IMR-90 (cell line): ENCODE results near the gene DNTT. TPM values are rescaled to one million over a fixed set of nuclear protein-coding genes. Genes with fewer than 3 reads are reported as not detected.

ENCODE experiments used
- ATAC-seq: fragments of 200-7000 bp; cut with Tn5 transposase; 2 replicates; pipeline ENCODE4 v1.9.1; 2020; ENCODE audit warnings: low read depth, mild to moderate bottlenecking, moderate library complexity
- BruUV-seq: library from RNA; stranded (reverse); fragments of 400-500 nt; replicated peaks from 2 replicates; lab custom pipeline; 2021; lab: Mats Ljungman, UMichigan
- CTCF ChIA-PET: fragments of 300-600 bp; formaldehyde crosslinking; extraction: SDS; loops from one replicate; lab custom pipeline; 2021; ENCODE audit warnings: antibody characterized with exemption; lab: Yijun Ruan, JAX
- POLR2A ChIA-PET: fragments of 300-600 bp; sonication (Branson Sonifier 250); formaldehyde crosslinking; loops from one replicate; lab custom pipeline; 2022; ENCODE audit warnings: antibody characterized with exemption; ENCODE audit not compliant: unreplicated experiment; lab: Charles Lee
- DNase-seq: peaks from one replicate; pipeline ENCODE4 v3.0.0; 2013
- H2AFZ ChIP-seq: replicated peaks from 2 replicates; pipeline ENCODE3; 2013; ENCODE audit warnings: low read length, mild to moderate bottlenecking; ENCODE audit not compliant: poor library complexity
- H2AK5ac ChIP-seq: 2 replicates; pipeline ENCODE4 v1.6.1; 2013; ENCODE audit warnings: low read depth, low read length, inconsistent platforms
- H2AK9ac ChIP-seq: replicated peaks from 2 replicates; pipeline ENCODE3; 2013; ENCODE audit warnings: mild to moderate bottlenecking, low read depth, low read length, moderate library complexity; ENCODE audit not compliant: poor library complexity
- H2BK120ac ChIP-seq: 2 replicates; pipeline ENCODE4 v1.6.1; 2013; ENCODE audit warnings: low read depth, low read length, inconsistent platforms
- H2BK15ac ChIP-seq: 3 replicates; pipeline ENCODE4 v1.6.1; 2013; ENCODE audit warnings: low read depth, low read length, inconsistent platforms
- H2BK20ac ChIP-seq: 2 replicates; pipeline ENCODE4 v1.6.1; 2013; ENCODE audit warnings: low read depth, mild to moderate bottlenecking, inconsistent platforms, low read length, moderate library complexity
- H2BK5ac ChIP-seq: 2 replicates; pipeline ENCODE4 v1.6.1; 2013; ENCODE audit warnings: mild to moderate bottlenecking, low read depth, low read length, inconsistent platforms; ENCODE audit not compliant: poor library complexity, severe bottlenecking
- H3K14ac ChIP-seq: replicated peaks from 2 replicates; pipeline ENCODE4 v1.6.1; 2013; ENCODE audit warnings: low read depth, low read length, inconsistent platforms
- H3K18ac ChIP-seq: 2 replicates; pipeline ENCODE4 v1.6.1; 2013; ENCODE audit warnings: low read depth, low read length, control low read depth
- H3K23ac ChIP-seq: 2 replicates; pipeline ENCODE4 v1.6.1; 2013; ENCODE audit warnings: low read depth, low read length, inconsistent platforms
- H3K27ac ChIP-seq: 2 replicates; pipeline ENCODE4 v1.5.1; 2013; ENCODE audit warnings: mild to moderate bottlenecking, control low read depth, low read length; ENCODE audit not compliant: insufficient read depth
- H3K27me3 ChIP-seq: 2 replicates; pipeline ENCODE4 v1.6.1; 2013; ENCODE audit warnings: low read length; ENCODE audit not compliant: control insufficient read depth, insufficient read depth
- H3K36me3 ChIP-seq: 2 replicates; pipeline ENCODE4 v1.6.1; 2013; ENCODE audit warnings: low read length, mixed read lengths; ENCODE audit not compliant: control insufficient read depth, insufficient read depth
- H3K4ac ChIP-seq: 2 replicates; pipeline ENCODE4 v1.6.1; 2013; ENCODE audit warnings: low read depth, low read length, inconsistent platforms
- H3K4me1 ChIP-seq: 2 replicates; pipeline ENCODE4 v1.6.1; 2013; ENCODE audit warnings: low read length, mixed read lengths; ENCODE audit not compliant: control insufficient read depth, insufficient read depth
- H3K4me2 ChIP-seq: 2 replicates; pipeline ENCODE4 v1.6.1; 2013; ENCODE audit warnings: low read depth, mild to moderate bottlenecking, control low read depth, low read length, moderate library complexity
- H3K4me3 ChIP-seq: 2 replicates; pipeline ENCODE4 v1.5.1; 2013; ENCODE audit warnings: low read depth, mild to moderate bottlenecking, control low read depth, low read length, moderate library complexity; ENCODE audit not compliant: insufficient read depth
- H3K56ac ChIP-seq: 2 replicates; pipeline ENCODE4 v1.6.1; 2013; ENCODE audit warnings: low read length, inconsistent platforms; ENCODE audit not compliant: insufficient read depth; ENCODE audit errors: extremely low read depth
- H3K79me1 ChIP-seq, 2 experiments: 2 replicates each; pipeline ENCODE4 v1.6.1; 2013; ENCODE audit warnings: low read length in 2 of 2, inconsistent platforms in 1 of 2, low read depth in 1 of 2
- H3K9ac ChIP-seq: 2 replicates; pipeline ENCODE4 v1.6.1; 2013; ENCODE audit warnings: low read depth, low read length, control low read depth
- H3K9me1 ChIP-seq: 2 replicates; pipeline ENCODE4 v1.6.1; 2013; ENCODE audit warnings: low read length, inconsistent platforms; ENCODE audit not compliant: insufficient read depth
- H3K9me3 ChIP-seq: 2 replicates; pipeline ENCODE4 v1.6.1; 2013; ENCODE audit warnings: low read length; ENCODE audit not compliant: control insufficient read depth, insufficient read depth
- H4K20me1 ChIP-seq: 2 replicates; pipeline ENCODE4 v1.6.1; 2013; ENCODE audit warnings: low read length, inconsistent platforms; ENCODE audit not compliant: insufficient read depth
- H4K5ac ChIP-seq: 2 replicates; pipeline ENCODE4 v1.6.1; 2013; ENCODE audit warnings: mild to moderate bottlenecking, low read depth, low read length, control low read depth
- H4K8ac ChIP-seq, 2 experiments: 2 replicates each; pipeline ENCODE4 v1.6.1; 2013; ENCODE audit warnings: low read depth in 2 of 2, low read length in 2 of 2, control low read depth in 1 of 2, inconsistent platforms in 1 of 2
- H4K91ac ChIP-seq: 2 replicates; pipeline ENCODE4 v1.6.1; 2013; ENCODE audit warnings: low read depth, low read length, inconsistent platforms; ENCODE audit not compliant: insufficient read depth
- BHLHE40 ChIP-seq: fragments of 150-350 bp; IDR thresholded peaks from 2 replicates; pipeline ENCODE4 v1.6.1; 2016; ENCODE audit warnings: mild to moderate bottlenecking, low read depth, low read length
- CEBPB ChIP-seq: IDR thresholded peaks from 2 replicates; pipeline ENCODE4 v1.6.1; 2012; ENCODE audit warnings: low read depth, low read length, improper control_type of control experiment
- CHD1 ChIP-seq: IDR thresholded peaks from 2 replicates; pipeline ENCODE4 v1.6.1; 2012; ENCODE audit warnings: low read depth, low read length, improper control_type of control experiment
- CTCF ChIP-seq: conservative IDR thresholded peaks from 2 replicates; pipeline ENCODE4 v1.5.1; 2012; ENCODE audit warnings: mild to moderate bottlenecking, low read depth, low read length, improper control_type of control experiment
- FOS ChIP-seq: fragments of 150-350 bp; IDR thresholded peaks from 2 replicates; pipeline ENCODE4 v1.6.1; 2016; ENCODE audit warnings: low read depth, low read length
- MAZ ChIP-seq: IDR thresholded peaks from 2 replicates; pipeline ENCODE4 v1.6.1; 2012; ENCODE audit warnings: low read depth, mild to moderate bottlenecking, low read length, improper control_type of control experiment, moderate library complexity, borderline replicate concordance
- MXI1 ChIP-seq: IDR thresholded peaks from 2 replicates; pipeline ENCODE4 v1.6.1; 2012; ENCODE audit warnings: low read depth, mild to moderate bottlenecking, low read length, moderate library complexity, borderline replicate concordance
- NFE2L2 ChIP-seq: fragments of 150-350 bp; IDR thresholded peaks from 2 replicates; pipeline ENCODE4 v1.6.1; 2016; ENCODE audit warnings: low read depth, mild to moderate bottlenecking, low read length
- RAD21 ChIP-seq: IDR thresholded peaks from 2 replicates; pipeline ENCODE4 v1.6.1; 2012; ENCODE audit warnings: low read length, improper control_type of control experiment
- RFX5 ChIP-seq: IDR thresholded peaks from 2 replicates; pipeline ENCODE4 v1.8.0; 2012; ENCODE audit warnings: low read depth, mild to moderate bottlenecking, low read length, moderate library complexity
- SMC3 ChIP-seq: fragments of 150-350 bp; IDR thresholded peaks from 2 replicates; pipeline ENCODE4 v1.6.1; 2016; ENCODE audit warnings: low read depth, mild to moderate bottlenecking, antibody characterized with exemption, low read length, moderate library complexity
- WGBS, 2 experiments: methylation state at CpG; one replicate each; pipeline versions ENCODE4 v1.1.5 to v1.1.7; 2013; ENCODE audit warnings: missing lambda C conversion rate in 2 of 2; ENCODE audit not compliant: insufficient read length in 1 of 2; ENCODE audit errors: extremely low coverage in 2 of 2; 5-methylcytosine and 5-hydroxymethylcytosine counted together
- dilution Hi-C: fragments of 300-500 bp; cut with HindIII; formaldehyde crosslinking; loops from one replicate; pipeline ENCODE4 v1.14.3; 2018; ENCODE audit warnings: low sequenced_read_pairs; ENCODE audit not compliant: unreplicated experiment
- in situ Hi-C: fragments of 300-500 bp; cut with MboI; formaldehyde crosslinking; loops from 3 replicates; pipeline ENCODE4 v1.14.3; 2019; ENCODE audit warnings: low sequenced_read_pairs, inconsistent platforms, mixed read lengths
- intact Hi-C: fragments of 100-400 bp; cut with micrococcal nuclease; formaldehyde crosslinking; loops from 2 replicates; pipeline ENCODE4 v1.10.0; 2022
- polyA plus RNA-seq, 3 experiments: library from polyadenylated mRNA; depleted of rRNA; stranded (reverse); fragments of >200 nt; gene quantifications; 2 replicates each; pipeline ENCODE4 v1.2.3, GENCODE V29; 2012; ENCODE audit warnings: low replicate concordance in 1 of 3
- total RNA-seq: library from RNA; depleted of rRNA; stranded (reverse); fragments of >200 nt; gene quantifications from 2 replicates; pipeline ENCODE4 v1.2.3, GENCODE V29; 2012

The DNTT gene
- total and polyA plus RNA-seq, 2 of the 4 experiments (the other 2 are of a cell fraction): not detected

GRCh38 chr10:96281444-96282029, 22.7 kb upstream of the DNTT start:
- H2AK9ac ChIP-seq: no peak overlapping the region
- in situ Hi-C loops: no loop called here
- TF ChIP-seq BHLHE40 (no peak), RFX5 (no peak), CTCF (no peak), NFE2L2 (no peak), MAZ (no peak), CHD1 (no peak), RAD21 (no peak), MXI1 (no peak), CEBPB (no peak), SMC3 (no peak), FOS (no peak)
- H3K14ac ChIP-seq: no peak overlapping the region
- H3K18ac ChIP-seq: no peak overlapping the region
- H3K9me1 ChIP-seq: no peaks in the 10 kb centered on the region
- no CpG with 5 or more reads among the region's 3 CpGs for WGBS, 2 experiments
- H2BK20ac ChIP-seq: no peak overlapping the region
- no peaks in the 10 kb centered on the region for H3K4me1 ChIP-seq
- no peaks in the 10 kb centered on the region for H3K27me3 ChIP-seq
- no peak overlapping the region for H3K4ac ChIP-seq
- DNase-seq (no peak), ATAC-seq (no peak)
- H3K56ac ChIP-seq: no peak overlapping the region
- H2BK15ac ChIP-seq: no peak overlapping the region
- H3K4me2 ChIP-seq: no peak overlapping the region
- H3K27ac ChIP-seq: no peak overlapping the region
- no peak overlapping the region for H2AK5ac ChIP-seq
- H4K20me1 ChIP-seq: no peaks in the 10 kb centered on the region
- no peaks in the 10 kb centered on the region for H3K9me3 ChIP-seq
- intact Hi-C loops: no loop called here
- ChIA-PET CTCF (no interaction called here), POLR2A (no interaction called here)
- no peak overlapping the region for H2BK5ac ChIP-seq
- H4K5ac ChIP-seq: no peak overlapping the region
- no peak overlapping the region for H3K4me3 ChIP-seq
- no peak overlapping the region for H3K23ac ChIP-seq
- H3K79me1 ChIP-seq: no peaks in the 10 kb centered on the region
- no peak overlapping the region for H3K9ac ChIP-seq
- H4K91ac ChIP-seq: no peak overlapping the region
- dilution Hi-C loops: no loop called here
- BruUV-seq: no TSS peak
- H2BK120ac ChIP-seq: no peak overlapping the region
- H2AFZ ChIP-seq: no peak overlapping the region
- H4K8ac ChIP-seq: no peak overlapping the region
- no peaks in the 10 kb centered on the region for H3K36me3 ChIP-seq
